ENCODE data around the gene RPN2.

- TF ChIP-seq CTCF (IDR thresholded peaks at IDR 0.05; ENCODE audit: low read depth, low read length, missing input control) (no peak), FOXA1 (IDR thresholded peaks at IDR 0.05) (no peak), REST (IDR thresholded peaks at IDR 0.05) (no peak), JUND (IDR thresholded peaks at IDR 0.05) (no peak), TAF1 (conservative IDR thresholded peaks at IDR 0.05) (no peak), SP1 (IDR thresholded peaks at IDR 0.05) (no peak), ATF3 (IDR thresholded peaks at IDR 0.05) (no peak), EGR1 (IDR thresholded peaks at IDR 0.05; ENCODE audit: low read depth in 2 of 2) (no peak), HNF4A (conservative IDR thresholded peaks at IDR 0.05) (no peak), MAX (IDR thresholded peaks at IDR 0.05) (no peak)
These were observed 72.8 kb downstream of the RPN2 start for GRCh38 chr20:37251825-37252477.

Data from liver (tissue), 3 donors.